ENCODE measurements around the gene GNG5. TPM values are rescaled to one million over a fixed set of nuclear protein-coding genes. Genes with fewer than 3 reads are reported as not detected.

The GNG5 gene
- total and polyA plus RNA-seq, 7 donors, result 38.4 to 221 (median 106) TPM

DNA sequence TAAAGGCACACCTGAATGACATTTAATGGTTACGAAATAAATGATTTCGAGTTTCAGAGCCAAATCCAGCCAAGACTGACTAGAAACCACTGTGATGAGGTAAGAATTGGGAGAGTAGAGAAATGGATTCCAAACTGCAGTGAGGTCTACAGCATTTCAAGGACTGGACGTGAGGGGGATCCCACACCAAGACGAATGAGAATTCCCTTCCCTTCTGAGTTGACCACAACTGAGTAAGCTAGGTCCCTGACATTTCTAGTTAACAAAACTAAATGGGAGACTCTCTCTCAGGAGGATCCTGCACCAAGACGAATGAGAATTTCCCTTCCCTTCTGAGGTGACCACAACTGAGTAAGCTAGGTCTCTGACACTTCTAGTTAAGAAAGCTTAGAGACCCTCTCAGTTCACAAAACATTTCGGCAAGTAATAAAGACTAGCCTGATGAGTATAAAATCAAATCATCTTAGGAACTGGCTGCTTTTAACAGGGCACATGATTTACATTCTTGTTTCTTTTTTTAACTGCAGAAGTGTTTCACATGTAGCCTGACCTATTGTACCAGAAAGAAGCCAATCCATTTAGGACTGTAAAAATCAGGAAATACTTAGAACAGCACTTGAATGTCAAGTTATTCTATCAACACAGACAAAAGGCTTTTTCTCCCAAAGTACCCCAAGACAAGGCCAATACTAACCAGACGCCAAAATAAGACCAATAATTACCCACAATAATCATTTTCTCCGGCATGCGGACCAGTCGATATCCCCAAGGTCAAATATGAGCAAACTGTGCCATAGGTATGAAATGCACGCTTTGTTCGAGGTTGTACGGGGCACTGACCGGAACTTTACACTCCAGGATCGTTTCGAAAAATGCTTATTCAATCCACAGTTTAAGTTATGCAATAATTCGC is 1.5 kb downstream of the GNG5 start:
- H3K4me1 ChIP-seq, result peaks cover 0 to 63% (median 41%) of the 10 kb centered on the region in 4 donors
- no peaks in the 10 kb centered on the region for H3K27me3 ChIP-seq
- H3K4me3 ChIP-seq, result peak overlapping the region; percentile 71 to 79 (median 78)
- WGBS, 2 donors, result 3 to 8% methylated on average over 17 of the region's 17 CpGs
- no peak for TF ChIP-seq POLR2AphosphoS5 (IDR thresholded peaks at IDR 0.05)
- TF ChIP-seq POLR2A (IDR thresholded peaks at IDR 0.05), result no peak
- TF ChIP-seq, protein P1, sequence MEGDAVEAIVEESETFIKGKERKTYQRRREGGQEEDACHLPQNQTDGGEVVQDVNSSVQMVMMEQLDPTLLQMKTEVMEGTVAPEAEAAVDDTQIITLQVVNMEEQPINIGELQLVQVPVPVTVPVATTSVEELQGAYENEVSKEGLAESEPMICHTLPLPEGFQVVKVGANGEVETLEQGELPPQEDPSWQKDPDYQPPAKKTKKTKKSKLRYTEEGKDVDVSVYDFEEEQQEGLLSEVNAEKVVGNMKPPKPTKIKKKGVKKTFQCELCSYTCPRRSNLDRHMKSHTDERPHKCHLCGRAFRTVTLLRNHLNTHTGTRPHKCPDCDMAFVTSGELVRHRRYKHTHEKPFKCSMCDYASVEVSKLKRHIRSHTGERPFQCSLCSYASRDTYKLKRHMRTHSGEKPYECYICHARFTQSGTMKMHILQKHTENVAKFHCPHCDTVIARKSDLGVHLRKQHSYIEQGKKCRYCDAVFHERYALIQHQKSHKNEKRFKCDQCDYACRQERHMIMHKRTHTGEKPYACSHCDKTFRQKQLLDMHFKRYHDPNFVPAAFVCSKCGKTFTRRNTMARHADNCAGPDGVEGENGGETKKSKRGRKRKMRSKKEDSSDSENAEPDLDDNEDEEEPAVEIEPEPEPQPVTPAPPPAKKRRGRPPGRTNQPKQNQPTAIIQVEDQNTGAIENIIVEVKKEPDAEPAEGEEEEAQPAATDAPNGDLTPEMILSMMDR (IDR thresholded peaks at IDR 0.05), result no peak
- TF ChIP-seq EP300 (IDR thresholded peaks at IDR 0.05), result no peak
- no peak for DNase-seq
- intact Hi-C loops (cut with DNase I), result loop anchor here (1.0 to 2.0 kb wide), 2 partner anchors 26 to 99 kb away; partner anchors contain the start of gene RPF1
- no peaks in the 10 kb centered on the region for H3K9me3 ChIP-seq
- peaks cover 0 to 20% (median 0%) of the 10 kb centered on the region in 4 donors for H3K36me3 ChIP-seq
- H3K27ac ChIP-seq, result peak overlapping the region; percentile 92 to 97 (median 96)

DNA sequence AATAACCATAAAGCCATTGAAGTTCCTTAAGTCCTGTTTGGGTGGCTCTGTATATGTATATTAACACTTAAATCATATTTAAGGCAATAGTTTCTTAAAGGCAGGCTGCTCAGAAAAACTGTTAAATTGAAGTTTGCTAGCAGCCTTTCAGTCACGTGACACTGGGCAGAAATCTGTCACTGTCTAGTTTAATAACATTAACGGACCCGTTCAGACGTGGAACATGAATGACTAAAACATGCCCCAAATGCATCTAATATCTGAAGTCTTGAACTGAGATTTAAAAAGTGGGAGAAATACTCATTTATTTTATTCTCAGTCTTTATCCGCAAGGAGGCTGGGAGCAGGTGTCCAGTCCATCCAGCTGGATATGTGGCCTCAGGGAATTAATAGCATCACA is 3.5 kb downstream of the GNG5 start:
- intact Hi-C loops (cut with DNase I), result no loop called here
- peaks cover 0 to 77% (median 51%) of the 10 kb centered on the region in 4 donors for H3K4me1 ChIP-seq
- H3K27ac ChIP-seq, result no peak overlapping the region
- no peaks in the 10 kb centered on the region for H3K27me3 ChIP-seq
- WGBS, 2 donors, result 70 to 71% methylated on average over 5 of the region's 5 CpGs
- DNase-seq, result no peak
- H3K9me3 ChIP-seq, result no peaks in the 10 kb centered on the region
- peaks cover 0 to 39% (median 2%) of the 10 kb centered on the region in 4 donors for H3K36me3 ChIP-seq
- H3K4me3 ChIP-seq, result no peak overlapping the region
- TF ChIP-seq POLR2A (IDR thresholded peaks at IDR 0.05), result no peak
- no peak for TF ChIP-seq POLR2AphosphoS5 (IDR thresholded peaks at IDR 0.05)
- TF ChIP-seq EP300 (IDR thresholded peaks at IDR 0.05), result no peak
- TF ChIP-seq, protein P1 (IDR thresholded peaks at IDR 0.05), result no peak

DNA sequence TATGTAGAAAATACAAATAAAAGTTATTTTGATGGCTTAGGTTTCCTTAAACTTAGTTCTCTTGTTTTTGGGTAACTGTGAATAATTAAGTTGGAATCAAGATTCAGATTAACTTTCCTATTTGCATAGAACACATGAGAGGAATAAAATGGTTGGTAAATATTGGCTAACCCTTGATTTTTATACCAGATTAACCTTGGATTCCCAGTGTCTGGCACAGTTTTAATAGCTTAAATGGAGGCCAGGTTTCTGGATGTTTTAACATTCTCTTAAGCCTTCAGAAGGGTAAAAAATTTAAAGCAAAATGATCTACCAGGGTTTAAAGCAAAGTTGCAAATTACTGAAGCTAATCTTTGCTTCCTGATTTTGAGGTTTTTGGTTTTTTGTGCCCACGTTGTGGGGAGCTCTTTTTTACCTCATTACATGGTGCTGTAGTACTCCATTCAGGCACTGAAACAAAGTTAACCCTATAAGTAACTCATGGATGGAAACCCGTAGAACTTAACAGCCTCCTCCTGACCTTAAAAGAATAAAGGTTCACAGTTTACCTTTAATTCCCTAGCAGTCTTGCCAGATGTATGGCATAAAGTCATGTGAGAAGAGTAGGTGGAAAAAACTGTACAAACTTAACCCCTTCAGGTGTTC is 8.6 kb downstream of the GNG5 start:
- intact Hi-C loops (cut with DNase I), result loop anchor here (5.0 kb wide), 1 partner anchor 705 kb away; the partner anchor contains the start of gene SYDE2
- no peak for DNase-seq
- Histone ChIP-seq H3K27me3 (no peaks in the 10 kb centered on the region), H3K36me3 (peaks cover 12 to 88% (median 23%) of the 10 kb centered on the region in 4 donors), H3K4me3 (no peak overlapping the region), H3K4me1 (peaks cover 0 to 43% (median 26%) of the 10 kb centered on the region in 4 donors), H3K9me3 (no peaks in the 10 kb centered on the region), H3K27ac (no peak overlapping the region)
- TF ChIP-seq POLR2AphosphoS5 (IDR thresholded peaks at IDR 0.05) (no peak), POLR2A (IDR thresholded peaks at IDR 0.05) (no peak), EP300 (IDR thresholded peaks at IDR 0.05) (no peak)
- TF ChIP-seq, protein P1 (IDR thresholded peaks at IDR 0.05), result no peak
- 36 to 42% methylated on average over 2 of the region's 2 CpGs for WGBS, 2 donors

DNA sequence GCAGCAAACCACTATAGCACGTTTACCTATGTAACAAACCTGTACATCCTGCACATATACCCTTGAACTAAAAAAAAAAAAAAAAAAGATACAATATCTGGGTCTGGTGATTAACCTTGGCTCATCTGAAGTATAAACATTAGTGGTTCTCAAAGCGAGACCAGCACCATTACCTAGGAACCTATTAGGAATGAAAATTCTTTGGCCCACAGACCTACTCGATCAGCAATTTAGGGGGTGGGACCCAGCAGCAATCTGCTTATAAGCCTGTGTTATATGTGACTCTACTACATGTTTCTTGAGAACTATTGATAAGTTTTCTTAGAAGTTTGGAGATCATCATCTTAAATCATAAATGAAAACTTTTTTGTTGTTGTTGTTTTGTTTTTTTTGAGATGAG is 9.9 kb downstream of the GNG5 start:
- TF ChIP-seq POLR2A (IDR thresholded peaks at IDR 0.05) (no peak), EP300 (IDR thresholded peaks at IDR 0.05) (no peak), POLR2AphosphoS5 (IDR thresholded peaks at IDR 0.05) (no peak)
- TF ChIP-seq, protein P1 (IDR thresholded peaks at IDR 0.05), result no peak
- no peak overlapping the region for H3K4me3 ChIP-seq
- 85 to 98% methylated on average over 3 of the region's 3 CpGs for WGBS, 2 donors
- H3K36me3 ChIP-seq, result peaks cover 15 to 97% (median 28%) of the 10 kb centered on the region in 4 donors
- intact Hi-C loops (cut with DNase I), result loop anchor here (5.0 kb wide), 1 partner anchor 706 kb away; the partner anchor contains the start of gene SYDE2
- no peak for DNase-seq
- H3K9me3 ChIP-seq, result no peaks in the 10 kb centered on the region
- H3K27ac ChIP-seq, result no peak overlapping the region
- no peaks in the 10 kb centered on the region for H3K27me3 ChIP-seq
- H3K4me1 ChIP-seq, result peaks cover 0 to 35% (median 20%) of the 10 kb centered on the region in 4 donors
